ENCODE data around the gene CISH.

- TF ChIP-seq CTCF (IDR thresholded peaks at IDR 0.05) (no peak), POLR2A (IDR thresholded peaks at IDR 0.05) (no peak)
Measured at GRCh38 chr3:50574444-50574831, 37.1 kb downstream of the CISH start.
